HCT116 (cell line): ENCODE data around the gene TBPL1. TPM values are rescaled to one million over a fixed set of nuclear protein-coding genes. Genes with fewer than 3 reads are reported as not detected.

Source experiments
- ATAC-seq: fragments of 200-7000 bp; cut with Tn5 transposase; 2 replicates; pipeline ENCODE4 v1.9.1; 2020; ENCODE audit warnings: mild to moderate bottlenecking, moderate library complexity
- BruUV-seq: library from RNA; stranded (reverse); fragments of 400-500 nt; replicated peaks from 2 replicates; lab custom pipeline; 2021; lab: Mats Ljungman, UMichigan
- CTCF ChIA-PET: fragments of 300-600 bp; sonication (Branson Sonifier 250); formaldehyde crosslinking; loops from one replicate; lab custom pipeline; 2021; ENCODE audit warnings: antibody characterized with exemption; lab: Charles Lee
- POLR2A ChIA-PET: fragments of 300-600, 350-600 bp; sonication (Branson Sonifier 250); formaldehyde crosslinking; loops from one replicate; lab custom pipeline; 2021; ENCODE audit warnings: antibody characterized with exemption; lab: Charles Lee
- RAD21 ChIA-PET, 2 experiments: fragments of 300-600 bp; sonication (Branson Sonifier 250); formaldehyde crosslinking; loops; one replicate each; lab custom pipeline; 2023; ENCODE audit warnings: low total read pairs in 2 of 2; ENCODE audit not compliant: uncharacterized antibody in 2 of 2, unreplicated experiment in 2 of 2, low non-redundant PET in 1 of 2; lab: Charles Lee
- DNase-seq: peaks from one replicate; pipeline ENCODE4 v3.0.0-alpha.2; 2010; ENCODE audit warnings: low read depth, low spot score
- H2AFZ ChIP-seq: fragments of 200-600 bp; shearing (Covaris generic), sonication (generic); 2 replicates; pipeline ENCODE4 v1.6.1; 2017; ENCODE audit warnings: low read depth, mixed run types, mixed read lengths, antibody characterized with exemption, low read length; ENCODE audit not compliant: poor library complexity, severe bottlenecking
- H3K27ac ChIP-seq: 2 replicates; pipeline ENCODE4 v1.5.1; 2012; ENCODE audit warnings: low read depth, low read length
- H3K27me3 ChIP-seq: fragments of 200-600 bp; sonication (generic); 2 replicates; pipeline ENCODE4 v1.6.1; 2016; ENCODE audit warnings: mixed run types, low read length, mixed read lengths; ENCODE audit not compliant: insufficient read depth
- H3K36me3 ChIP-seq, 2 experiments: fragments of 200-500 bp in 1 of 2; fragments of 200-600 bp in 1 of 2; sonication (Bioruptor generic) in 1 of 2; sonication (generic) in 1 of 2; 2 replicates each; pipeline versions ENCODE4 v1.5.1 to v1.6.1; 2014 to 2016; ENCODE audit warnings: low read length in 2 of 2, inconsistent platforms in 1 of 2, mixed read lengths in 1 of 2, mixed run types in 1 of 2; ENCODE audit not compliant: insufficient read depth in 2 of 2, control insufficient read depth in 1 of 2
- H3K4me1 ChIP-seq, 2 experiments: fragments of 200-600 bp in 1 of 2; sonication (generic) in 1 of 2; 2 replicates each; pipeline versions ENCODE4 v1.5.1 to v1.6.1; 2012 to 2017; ENCODE audit warnings: low read length in 2 of 2, inconsistent platforms in 1 of 2, mild to moderate bottlenecking in 1 of 2, mixed read lengths in 1 of 2, mixed run types in 1 of 2, moderate library complexity in 1 of 2; ENCODE audit not compliant: insufficient read depth in 2 of 2, control insufficient read depth in 1 of 2
- H3K4me2 ChIP-seq: fragments of 200-600 bp; sonication (generic); 2 replicates; pipeline ENCODE4 v1.6.1; 2017; ENCODE audit warnings: mixed run types, low read length, mixed read lengths
- H3K4me3 ChIP-seq, 2 experiments: fragments of 200-600 bp in 1 of 2; sonication (generic) in 1 of 2; replicated peaks in 1 of 2; 2 replicates each; pipeline ENCODE4 v1.5.1; 2011 to 2016; ENCODE audit warnings: low read length in 2 of 2, control low read depth in 1 of 2, low read depth in 1 of 2, mild to moderate bottlenecking in 1 of 2, mixed read lengths in 1 of 2, mixed run types in 1 of 2
- H3K79me2 ChIP-seq: fragments of 200-600 bp; sonication (generic); 2 replicates; pipeline ENCODE4 v1.6.1; 2017; ENCODE audit warnings: mild to moderate bottlenecking, mixed run types, low read length, moderate library complexity, mixed read lengths; ENCODE audit not compliant: insufficient read depth
- H3K9ac ChIP-seq: fragments of 200-600 bp; sonication (generic); 2 replicates; pipeline ENCODE4 v1.6.1; 2016; ENCODE audit warnings: low read length, mixed read lengths
- H3K9me2 ChIP-seq: fragments of 200-600 bp; sonication (generic), shearing (Covaris generic); 2 replicates; pipeline ENCODE4 v1.6.1; 2017; ENCODE audit warnings: mixed run types, mild to moderate bottlenecking, moderate library complexity; ENCODE audit not compliant: insufficient read depth
- H3K9me3 ChIP-seq, 2 experiments: fragments of 200-500 bp in 1 of 2; fragments of 200-600 bp in 1 of 2; sonication (Bioruptor generic) in 1 of 2; sonication (generic) in 1 of 2; 2 replicates each; pipeline ENCODE4 v1.6.1; 2014 to 2017; ENCODE audit warnings: low read length in 2 of 2, mixed read lengths in 2 of 2, inconsistent platforms in 1 of 2, low read depth in 1 of 2, mild to moderate bottlenecking in 1 of 2, mixed run types in 1 of 2, moderate library complexity in 1 of 2; ENCODE audit not compliant: control insufficient read depth in 1 of 2, insufficient read depth in 1 of 2
- H4K20me1 ChIP-seq: fragments of 200-600 bp; sonication (generic), shearing (Covaris generic); 2 replicates; pipeline ENCODE4 v1.6.1; 2017; ENCODE audit warnings: mixed run types, mild to moderate bottlenecking, moderate library complexity; ENCODE audit not compliant: insufficient read depth
- ELF1 ChIP-seq: IDR thresholded peaks from 2 replicates; pipeline ENCODE4 v1.6.1; 2012; ENCODE audit warnings: low read depth, borderline replicate concordance
- EZH2 ChIP-seq: fragments of 200-600 bp; sonication (generic); IDR thresholded peaks from 2 replicates; pipeline ENCODE4 v1.6.1; 2017; ENCODE audit warnings: antibody characterized with exemption, mixed run types
- EZH2phosphoT487 ChIP-seq: fragments of 200-600 bp; IDR thresholded peaks from 2 replicates; pipeline ENCODE4 v1.6.1; 2018; ENCODE audit warnings: antibody characterized with exemption, borderline replicate concordance
- POLR2AphosphoS5 ChIP-seq: IDR thresholded peaks from 2 replicates; pipeline ENCODE4 v1.6.1; 2011; ENCODE audit warnings: mild to moderate bottlenecking, low read depth, low read length, moderate library complexity
- SIN3A ChIP-seq: IDR thresholded peaks from 2 replicates; pipeline ENCODE4 v1.6.1; 2012; ENCODE audit warnings: low read depth
- YY1 ChIP-seq: IDR thresholded peaks from 2 replicates; pipeline ENCODE4 v1.6.1; 2011; ENCODE audit warnings: low read length, low read depth, moderate library complexity, mild to moderate bottlenecking; ENCODE audit not compliant: insufficient replicate concordance; ENCODE audit errors: extremely low read depth
- ZNF274 ChIP-seq: fragments of 200-500 bp; sonication (Bioruptor generic); IDR thresholded peaks from 2 replicates; pipeline ENCODE4 v1.6.1; 2014; ENCODE audit warnings: mild to moderate bottlenecking, low read depth, low read length, inconsistent platforms
- intact Hi-C: fragments of 100-400 bp; cut with micrococcal nuclease; formaldehyde crosslinking; loops from 2 replicates; pipeline ENCODE4 v1.10.0; 2022
- total RNA-seq: library from RNA; stranded (reverse); gene quantifications from one replicate; pipeline ENCODE4 v1.2.1, GENCODE V29; 2021; ENCODE audit not compliant: unreplicated experiment
- TF ChIP-seq, protein P1 (sequence below): IDR thresholded peaks from 2 replicates; pipeline ENCODE4 v1.6.1; 2012
- TF ChIP-seq, protein P2 (sequence below): IDR thresholded peaks from 2 replicates; pipeline ENCODE4 v1.6.1; 2011; ENCODE audit warnings: mild to moderate bottlenecking, low read length, moderate library complexity; ENCODE audit not compliant: insufficient replicate concordance; ENCODE audit errors: extremely low read depth

The TBPL1 gene
- total RNA-seq, 1 experiment from 2014 or later: 34.9 TPM

DNA sequence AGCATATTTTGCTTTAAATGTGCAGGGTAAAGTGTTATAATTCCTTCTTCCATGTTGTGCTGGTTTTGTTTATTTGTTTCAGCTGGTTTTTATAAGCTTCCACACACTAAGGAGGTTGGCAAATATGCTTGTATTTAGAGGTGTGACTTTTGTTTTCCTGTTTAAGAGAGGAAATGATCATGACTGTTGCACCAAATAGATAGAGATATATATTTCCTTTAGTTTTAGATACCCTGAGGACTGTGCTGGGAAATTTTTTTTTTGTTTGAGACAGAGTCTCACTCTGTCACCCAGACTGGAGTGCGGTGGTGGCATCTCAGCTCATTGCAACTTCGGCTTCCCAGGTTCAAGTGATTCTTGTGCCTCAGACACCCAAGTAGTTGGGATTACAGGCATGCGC, 5.8 kb downstream of the TBPL1 start:
- DNase-seq (no peak), ATAC-seq (no peak)
- no peak overlapping the region for H3K9ac ChIP-seq
- H3K9me2 ChIP-seq: no peaks in the 10 kb centered on the region
- peaks cover 0 to 7% of the 10 kb centered on the region in 2 experiments; a peak in 3 of 4 replicates for H3K4me1 ChIP-seq
- BruUV-seq: no TSS peak
- H3K9me3 ChIP-seq: no peaks in the 10 kb centered on the region
- ChIA-PET RAD21 (no interaction called here), POLR2A (no interaction called here), CTCF (interaction anchor here (1.2 to 2.0 kb wide), 2 partner anchors 8 to 138 kb away, joined by 4 to 10 read pairs; no protein-coding TSS in a partner anchor)
- intact Hi-C loops: no loop called here
- peaks cover 95% of the 10 kb centered on the region for H3K79me2 ChIP-seq
- H3K27ac ChIP-seq: no peak overlapping the region
- TF ChIP-seq, protein P1, sequence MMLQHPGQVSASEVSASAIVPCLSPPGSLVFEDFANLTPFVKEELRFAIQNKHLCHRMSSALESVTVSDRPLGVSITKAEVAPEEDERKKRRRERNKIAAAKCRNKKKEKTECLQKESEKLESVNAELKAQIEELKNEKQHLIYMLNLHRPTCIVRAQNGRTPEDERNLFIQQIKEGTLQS: no peak
- no peak for TF ChIP-seq ELF1
- no peak for TF ChIP-seq POLR2AphosphoS5
- no peak for TF ChIP-seq ZNF274
- TF ChIP-seq EZH2phosphoT487: no peak
- TF ChIP-seq SIN3A: no peak
- TF ChIP-seq EZH2: no peak
- TF ChIP-seq, protein P2, sequence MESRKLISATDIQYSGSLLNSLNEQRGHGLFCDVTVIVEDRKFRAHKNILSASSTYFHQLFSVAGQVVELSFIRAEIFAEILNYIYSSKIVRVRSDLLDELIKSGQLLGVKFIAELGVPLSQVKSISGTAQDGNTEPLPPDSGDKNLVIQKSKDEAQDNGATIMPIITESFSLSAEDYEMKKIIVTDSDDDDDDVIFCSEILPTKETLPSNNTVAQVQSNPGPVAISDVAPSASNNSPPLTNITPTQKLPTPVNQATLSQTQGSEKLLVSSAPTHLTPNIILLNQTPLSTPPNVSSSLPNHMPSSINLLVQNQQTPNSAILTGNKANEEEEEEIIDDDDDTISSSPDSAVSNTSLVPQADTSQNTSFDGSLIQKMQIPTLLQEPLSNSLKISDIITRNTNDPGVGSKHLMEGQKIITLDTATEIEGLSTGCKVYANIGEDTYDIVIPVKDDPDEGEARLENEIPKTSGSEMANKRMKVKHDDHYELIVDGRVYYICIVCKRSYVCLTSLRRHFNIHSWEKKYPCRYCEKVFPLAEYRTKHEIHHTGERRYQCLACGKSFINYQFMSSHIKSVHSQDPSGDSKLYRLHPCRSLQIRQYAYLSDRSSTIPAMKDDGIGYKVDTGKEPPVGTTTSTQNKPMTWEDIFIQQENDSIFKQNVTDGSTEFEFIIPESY: no peak
- no peak for TF ChIP-seq YY1
- H3K4me3 ChIP-seq: no peak overlapping the region
- no peaks in the 10 kb centered on the region for H3K27me3 ChIP-seq
- no peaks in the 10 kb centered on the region for H3K36me3 ChIP-seq
- H3K4me2 ChIP-seq: no peak overlapping the region
- H2AFZ ChIP-seq: no peak overlapping the region
- H4K20me1 ChIP-seq: peaks cover 3% of the 10 kb centered on the region; the same call in 1 of the 2 replicates
